Transverse colon (tissue), 4 donors: ENCODE data around the gene CD70.
"Not testable (repeated sequence)": the region's sequence is repeated elsewhere in the genome, so short reads cannot be mapped to it uniquely, and the experiment has no call there.

ENCODE experiments used
- CTCF ChIP-seq, 5 experiments: fragments of 200-600 bp in 3 of 5; fragments of 450-650 bp in 2 of 5; sonication (generic) in 3 of 5; IDR thresholded peaks; 1 replicate in 2 of 5; 2 replicates in 3 of 5; pipeline ENCODE4 v1.5.1; 2016 to 2017; ENCODE audit warnings: antibody characterized with exemption in 5 of 5, inconsistent platforms in 3 of 5, mild to moderate bottlenecking in 2 of 5, moderate library complexity in 1 of 5
- EP300 ChIP-seq: sonication (generic); formaldehyde crosslinking; IDR thresholded peaks from one replicate; pipeline ENCODE4 v1.6.1; 2017; ENCODE audit warnings: antibody characterized with exemption, low read depth
- POLR2A ChIP-seq: fragments of 450-650 bp; IDR thresholded peaks from one replicate; pipeline ENCODE4 v1.6.1; 2016; ENCODE audit warnings: antibody characterized with exemption, mild to moderate bottlenecking, moderate library complexity
- POLR2AphosphoS5 ChIP-seq, 3 donors: sonication (generic); formaldehyde crosslinking; IDR thresholded peaks; one replicate each; pipeline ENCODE4 v1.6.1; 2016; ENCODE audit warnings: antibody characterized with exemption in 3 of 3

- TF ChIP-seq CTCF (IDR thresholded peaks at IDR 0.05); POLR2A; EP300; POLR2AphosphoS5 (IDR thresholded peaks at IDR 0.05): not testable (repeated sequence)
These were observed 10.1 kb upstream of the CD70 start for GRCh38 chr19:6600951-6601536.
